Effector CD8-positive, alpha-beta T cell (primary cell): ENCODE data around the gene PHACTR1.

Source experiments
- DNase-seq: peaks from one replicate; lab custom pipeline; 2025; lab: John Stamatoyannopoulos, UW

Gene PHACTR1

DNA sequence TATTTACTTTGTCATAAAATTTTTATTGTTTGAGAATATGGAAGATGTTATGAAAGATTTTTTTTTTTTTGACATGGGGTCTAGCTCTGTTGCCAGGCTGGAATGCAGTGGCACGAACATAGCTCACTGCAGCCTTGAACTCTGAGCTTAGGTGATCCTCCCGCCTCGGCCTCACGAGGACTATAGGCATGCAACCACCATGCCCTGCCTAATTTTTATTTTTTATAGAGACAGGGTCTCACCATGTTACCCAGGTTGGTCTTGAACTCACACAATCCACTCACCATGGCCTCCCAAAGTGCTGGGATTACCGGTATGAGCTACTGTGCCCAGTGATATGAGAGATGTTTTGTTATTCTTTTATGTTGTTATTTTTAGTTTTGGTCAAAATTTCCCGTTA is 316.0 kb downstream of the PHACTR1 start:
- no peak for DNase-seq

GRCh38 chr6:13033145-13033544 is 316.6 kb downstream of the PHACTR1 start:
- no peak for DNase-seq

GRCh38 chr6:13034316-13034715 is 317.7 kb downstream of the PHACTR1 start:
- no peak for DNase-seq

DNA sequence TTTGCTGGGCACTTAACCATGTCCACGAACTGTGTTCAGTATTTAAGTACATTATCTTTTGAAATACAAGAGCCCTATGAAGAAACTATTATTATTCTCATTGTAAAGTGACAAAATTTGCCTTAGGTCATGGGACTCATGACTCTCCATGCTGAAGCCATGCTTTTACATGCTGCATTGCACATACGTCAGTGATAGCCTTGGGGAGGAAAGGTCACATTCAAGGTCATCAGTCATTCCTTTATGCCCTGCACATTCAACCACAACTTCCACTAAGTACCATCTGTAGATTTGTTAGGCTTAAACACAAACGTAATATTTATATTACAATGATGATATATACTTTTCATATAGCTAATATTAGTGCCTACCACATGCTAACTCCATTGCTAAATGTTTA is 319.0 kb downstream of the PHACTR1 start:
- no peak for DNase-seq

DNA sequence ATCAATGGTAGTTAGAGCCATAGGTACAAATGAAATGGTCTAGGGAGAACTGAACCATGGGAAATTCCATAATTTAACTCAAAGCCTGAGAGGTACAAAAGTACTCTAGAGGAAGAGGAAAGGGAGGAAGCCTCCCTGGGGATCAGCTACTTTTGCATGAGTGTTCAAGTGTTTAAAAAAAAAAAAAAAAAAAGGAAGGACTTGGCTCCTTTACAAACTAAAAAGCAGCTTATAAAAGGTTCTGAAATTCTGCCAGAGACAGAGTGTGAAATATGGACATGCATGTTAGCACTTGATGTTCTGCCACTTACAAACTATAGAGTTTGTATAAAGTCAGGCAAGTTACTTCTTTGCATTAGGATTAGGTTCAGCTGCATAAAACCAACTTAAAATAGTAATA is 321.7 kb downstream of the PHACTR1 start:
- no peak for DNase-seq

DNA sequence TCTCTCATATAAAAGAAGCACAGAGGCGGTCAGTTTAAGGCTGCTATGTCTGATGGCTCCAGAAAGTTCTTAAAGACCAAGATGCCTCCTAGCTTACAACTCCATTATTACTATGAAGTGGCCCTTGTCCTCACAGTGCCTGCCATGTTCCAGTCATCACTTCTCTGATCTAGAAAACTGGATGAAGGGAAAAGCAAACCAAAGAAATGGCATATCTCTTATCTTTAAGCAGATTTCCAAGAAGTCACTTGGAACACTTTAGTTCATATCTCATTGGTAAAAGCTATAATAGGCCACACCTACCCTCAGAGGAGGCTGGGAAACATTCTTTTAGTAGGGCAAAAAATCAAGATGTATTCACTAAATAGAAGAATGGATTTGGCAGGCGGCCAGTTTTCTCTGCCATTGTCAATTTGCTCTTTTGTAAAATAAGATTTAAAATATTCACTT is 322.2 kb downstream of the PHACTR1 start:
- no peak for DNase-seq

GRCh38 chr6:13044390-13044789 is 327.8 kb downstream of the PHACTR1 start:
- no peak for DNase-seq

GRCh38 chr6:13044896-13045295 is 328.3 kb downstream of the PHACTR1 start:
- no peak for DNase-seq

GRCh38 chr6:13045676-13046075 is 329.1 kb downstream of the PHACTR1 start:
- no peak for DNase-seq

- DNase-seq: no peak
These were observed 329.5 kb downstream of the PHACTR1 start for GRCh38 chr6:13046084-13046483.

- no peak for DNase-seq
These were observed 331.5 kb downstream of the PHACTR1 start for GRCh38 chr6:13048113-13048512.

GRCh38 chr6:13049666-13050254 is 333.2 kb downstream of the PHACTR1 start:
- DNase-seq: no peak

GRCh38 chr6:13053006-13053461 is 336.5 kb downstream of the PHACTR1 start:
- no peak for DNase-seq

DNA sequence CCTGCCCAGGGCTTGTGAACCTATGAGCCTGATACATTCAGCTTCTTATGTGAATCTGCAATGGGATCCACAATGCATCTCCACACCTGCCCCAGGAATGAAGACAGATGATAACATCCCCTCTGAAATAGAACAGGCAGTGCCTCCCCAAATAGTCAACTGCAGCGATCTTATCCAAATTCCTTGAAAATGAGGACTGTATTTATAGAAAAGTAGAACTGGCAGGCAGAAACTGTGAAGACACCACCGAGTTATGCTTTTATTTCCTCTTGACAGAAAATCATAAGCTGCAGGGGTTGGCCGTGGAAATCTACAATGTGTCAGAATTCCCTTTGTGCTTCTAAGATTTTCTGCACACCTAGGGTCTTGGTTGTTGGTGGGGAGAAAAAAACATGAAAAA is 341.5 kb downstream of the PHACTR1 start:
- DNase-seq: no peak

GRCh38 chr6:13059026-13059425 is 342.5 kb downstream of the PHACTR1 start:
- no peak for DNase-seq

DNA sequence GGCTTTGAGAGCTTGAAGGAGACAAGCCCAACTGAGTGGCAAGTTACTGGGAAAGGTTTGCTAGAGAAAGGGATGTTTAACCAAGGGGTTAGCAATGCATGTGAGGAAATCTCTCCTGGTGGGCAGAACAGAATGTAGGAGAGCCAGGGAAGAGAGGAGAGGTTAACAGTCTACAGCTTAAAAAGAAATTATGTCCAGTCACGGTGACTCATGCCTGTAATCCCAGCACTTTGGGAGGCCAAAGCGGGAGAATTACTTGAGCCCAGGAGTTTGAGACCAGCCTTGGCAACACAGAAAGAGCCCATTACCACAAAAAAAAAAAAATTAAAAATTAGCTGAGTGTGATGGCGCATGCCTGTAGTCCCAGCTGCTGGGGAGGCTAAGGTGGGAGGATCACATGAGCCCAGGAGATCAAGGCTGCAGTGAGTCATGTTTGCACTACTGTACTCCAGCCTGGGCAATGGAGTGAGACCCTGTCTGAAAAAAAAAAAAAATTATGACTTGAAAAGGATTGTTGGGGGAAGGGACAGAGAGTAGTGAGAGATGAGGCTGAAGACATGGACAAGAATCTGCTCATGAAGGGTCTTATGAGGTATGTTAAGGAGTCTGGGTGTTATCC is 346.8 kb downstream of the PHACTR1 start:
- DNase-seq: no peak

- no peak for DNase-seq
These were observed 349.0 kb downstream of the PHACTR1 start for GRCh38 chr6:13065581-13065980.

GRCh38 chr6:13066050-13066449 is 349.5 kb downstream of the PHACTR1 start:
- DNase-seq: no peak

DNA sequence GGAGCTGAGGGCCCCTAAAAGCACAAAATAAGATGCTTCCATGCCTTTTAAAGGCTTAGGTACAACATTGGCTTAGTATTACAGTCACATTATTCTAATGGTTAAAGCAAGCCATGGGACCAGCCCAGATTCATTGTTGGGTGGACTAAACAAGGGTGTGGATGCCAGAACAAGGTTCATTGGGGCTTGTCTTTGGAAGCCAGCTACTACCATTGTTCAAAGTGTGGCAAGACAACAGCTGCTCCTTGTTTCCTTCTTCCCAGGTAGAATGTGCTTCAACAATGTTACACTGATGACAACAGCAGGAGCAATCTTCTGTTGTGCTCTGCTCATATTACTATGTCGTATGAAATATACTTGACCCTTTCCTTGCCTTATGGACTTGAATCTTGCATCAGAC is 350.3 kb downstream of the PHACTR1 start:
- DNase-seq: no peak

DNA sequence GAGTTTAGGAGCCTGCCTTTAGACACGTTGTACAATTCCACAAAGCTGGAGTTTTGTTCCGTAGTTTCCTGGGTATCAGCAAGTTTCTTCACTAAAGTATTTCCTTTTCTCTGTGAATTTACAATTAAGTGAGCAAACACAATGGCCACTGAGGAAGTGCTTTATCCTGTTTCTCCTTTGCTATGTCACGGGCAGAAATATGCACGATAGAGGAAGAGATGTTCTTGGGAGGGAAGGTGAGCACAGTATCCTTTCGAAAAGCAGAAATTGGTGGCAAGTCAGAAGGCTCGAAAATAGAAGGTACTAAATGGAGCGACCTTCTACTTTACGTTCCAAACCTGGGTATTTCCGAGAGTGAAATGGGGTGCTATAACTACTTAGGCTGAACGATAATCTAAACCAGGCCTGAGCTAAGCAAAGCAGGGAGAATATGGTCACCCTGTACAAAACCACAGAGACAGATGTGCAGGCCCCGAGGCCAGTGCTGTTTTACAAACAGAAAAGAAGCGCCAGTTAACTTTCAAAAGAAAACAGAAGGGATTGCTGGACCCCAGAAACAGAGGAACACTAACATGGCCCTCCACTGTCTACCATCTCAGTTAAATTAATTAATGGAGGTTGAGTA is 352.1 kb downstream of the PHACTR1 start:
- DNase-seq: no peak

GRCh38 chr6:13071550-13072345 is 355.2 kb downstream of the PHACTR1 start:
- DNase-seq: no peak

- DNase-seq: no peak
These were observed 356.2 kb downstream of the PHACTR1 start for GRCh38 chr6:13072686-13073347.
